Measurements from ENCODE around the gene CTDP1. TPM values are rescaled to one million over a fixed set of nuclear protein-coding genes. Genes with fewer than 3 reads are reported as not detected.

The CTDP1 gene
- total and polyA plus RNA-seq, 4 donors = 2.7 to 13.9 (median 10.5) TPM

- no peak for TF ChIP-seq REST (IDR thresholded peaks at IDR 0.05)
- TF ChIP-seq GABPA (IDR thresholded peaks at IDR 0.05 in 1 of 2, conservative IDR thresholded peaks at IDR 0.05 in 1 of 2) = no peak
- TF ChIP-seq HNF4A (conservative IDR thresholded peaks at IDR 0.05) = no peak
- no peak for TF ChIP-seq YY1 (IDR thresholded peaks at IDR 0.05)
- TF ChIP-seq TAF1 (conservative IDR thresholded peaks at IDR 0.05) = no peak
- no peak for TF ChIP-seq FOXA1 (IDR thresholded peaks at IDR 0.05)
- TF ChIP-seq JUND (IDR thresholded peaks at IDR 0.05) = no peak
- H3K4me1 ChIP-seq (ENCODE audit: control insufficient read depth in 4 of 4, insufficient read depth in 4 of 4, low read length in 3 of 4) = no peaks in the 10 kb centered on the region
- DNase-seq (ENCODE audit: low spot score) = no peak
- no peak overlapping the region for H3K9ac ChIP-seq (ENCODE audit: low read depth in 1 of 2, low read length in 2 of 2)
- H3K4me3 ChIP-seq (ENCODE audit: low read depth in 1 of 3, low read length in 3 of 3) = no peak overlapping the region
- H3K9me3 ChIP-seq (ENCODE audit: control insufficient read depth in 4 of 4, low read length in 3 of 4) = peaks cover 0 to 8% (median 5%) of the 10 kb centered on the region in 4 donors
- H3K36me3 ChIP-seq (ENCODE audit: control insufficient read depth in 4 of 4, insufficient read depth in 3 of 4, low read depth in 1 of 4, low read length in 3 of 4) = peaks cover 20 to 42% (median 25%) of the 10 kb centered on the region in 4 donors
- no peak overlapping the region for H3K27ac ChIP-seq (ENCODE audit: low read depth in 1 of 2, low read length in 2 of 2)
- over 99% methylated on average over 4 of the region's 4 CpGs for WGBS
- no peaks in the 10 kb centered on the region for H3K27me3 ChIP-seq (ENCODE audit: control insufficient read depth in 4 of 4, insufficient read depth in 4 of 4, low read length in 3 of 4)
These were observed 62.5 kb downstream of the CTDP1 start for GRCh38 chr18:79742076-79742475.

GRCh38 chr18:79744625-79745024, 65.0 kb downstream of the CTDP1 start:
- H3K4me3 ChIP-seq (ENCODE audit: low read depth in 1 of 3, low read length in 3 of 3) = no peak overlapping the region
- H3K36me3 ChIP-seq (ENCODE audit: control insufficient read depth in 4 of 4, insufficient read depth in 3 of 4, low read depth in 1 of 4, low read length in 3 of 4) = peaks cover 3 to 21% (median 12%) of the 10 kb centered on the region in 4 donors

More at GRCh38 chr18:79744625-79745024, 65.0 kb downstream of the CTDP1 start:
- no peak for DNase-seq (ENCODE audit: low spot score)
- Histone ChIP-seq H3K27ac (ENCODE audit: low read depth in 1 of 2, low read length in 2 of 2) (no peak overlapping the region), H3K27me3 (ENCODE audit: control insufficient read depth in 4 of 4, insufficient read depth in 4 of 4, low read length in 3 of 4) (no peaks in the 10 kb centered on the region), H3K9ac (ENCODE audit: low read depth in 1 of 2, low read length in 2 of 2) (no peak overlapping the region), H3K9me3 (ENCODE audit: control insufficient read depth in 4 of 4, low read length in 3 of 4) (peaks cover 0 to 5% (median under 1%) of the 10 kb centered on the region in 4 donors), H3K4me1 (ENCODE audit: control insufficient read depth in 4 of 4, insufficient read depth in 4 of 4, low read length in 3 of 4) (no peaks in the 10 kb centered on the region)
- TF ChIP-seq YY1 (IDR thresholded peaks at IDR 0.05) = no peak
- no peak for TF ChIP-seq NR2F2 (IDR thresholded peaks at IDR 0.05)
- TF ChIP-seq CTCF (IDR thresholded peaks at IDR 0.05; ENCODE audit: low read depth, low read length, missing input control) = no peak
- TF ChIP-seq HNF4G (IDR thresholded peaks at IDR 0.05) = no peak
- TF ChIP-seq GABPA (IDR thresholded peaks at IDR 0.05 in 1 of 2, conservative IDR thresholded peaks at IDR 0.05 in 1 of 2) = no peak
- TF ChIP-seq RXRA (IDR thresholded peaks at IDR 0.05) = no peak
- TF ChIP-seq TAF1 (conservative IDR thresholded peaks at IDR 0.05) = no peak
- TF ChIP-seq JUND (IDR thresholded peaks at IDR 0.05) = no peak
- no peak for TF ChIP-seq RAD21 (IDR thresholded peaks at IDR 0.05)
- TF ChIP-seq FOXA2 (IDR thresholded peaks at IDR 0.05) = no peak
- no peak for TF ChIP-seq HNF4A (conservative IDR thresholded peaks at IDR 0.05)
- TF ChIP-seq ATF3 (IDR thresholded peaks at IDR 0.05) = no peak
- 97% methylated on average over 14 of the region's 14 CpGs for WGBS

Measured in liver (tissue), 9 donors.